Keratinocyte (primary cell): ENCODE data around the gene NTSR1. TPM values are rescaled to one million over a fixed set of nuclear protein-coding genes. Genes with fewer than 3 reads are reported as not detected.

Experiments used
- DNase-seq: peaks from one replicate; pipeline ENCODE4 v3.0.0-alpha.2; 2011; ENCODE audit warnings: low read depth, missing footprints, low spot score
- FAIRE-seq: peaks from 2 replicates; lab custom pipeline; 2011; peaks lifted over from hg19 to GRCh38; lab: Jason Lieb, UNC
- H2AFZ ChIP-seq: 2 replicates; pipeline ENCODE4 v1.6.0; 2012; ENCODE audit warnings: low read length, control low read depth, inconsistent platforms; ENCODE audit not compliant: control insufficient read depth
- H3K27ac ChIP-seq: 2 replicates; pipeline ENCODE4 v1.5.1; 2011; ENCODE audit warnings: low read length; ENCODE audit not compliant: control insufficient read depth, insufficient read depth
- H3K27me3 ChIP-seq: 3 replicates; pipeline ENCODE4 v1.6.0; 2011; ENCODE audit warnings: low read length; ENCODE audit not compliant: control insufficient read depth, insufficient read depth; ENCODE audit errors: extremely low read depth
- H3K36me3 ChIP-seq, 2 experiments: 2 replicates in 1 of 2; 3 replicates in 1 of 2; pipeline ENCODE4 v1.5.1; 2011; ENCODE audit warnings: low read length in 2 of 2, mild to moderate bottlenecking in 1 of 2; ENCODE audit not compliant: control insufficient read depth in 2 of 2, insufficient read depth in 2 of 2; ENCODE audit errors: extremely low read depth in 1 of 2
- H3K4me1 ChIP-seq: 3 replicates; pipeline ENCODE4 v1.5.1; 2011; ENCODE audit warnings: low read length; ENCODE audit not compliant: control insufficient read depth, insufficient read depth; ENCODE audit errors: extremely low read depth
- H3K4me2 ChIP-seq: 3 replicates; pipeline ENCODE4 v1.6.0; 2011; ENCODE audit warnings: low read depth, low read length; ENCODE audit not compliant: control insufficient read depth, insufficient read depth; ENCODE audit errors: extremely low read depth
- H3K4me3 ChIP-seq, 3 experiments: fragments of 200-600 bp in 1 of 3; sonication (generic) in 1 of 3; 2 replicates in 2 of 3; 3 replicates in 1 of 3; pipeline ENCODE4 v1.5.1; 2011 to 2016; ENCODE audit warnings: low read length in 3 of 3, mild to moderate bottlenecking in 3 of 3, control low read depth in 2 of 3, inconsistent platforms in 1 of 3, low read depth in 1 of 3, mixed read lengths in 1 of 3, mixed run types in 1 of 3, moderate library complexity in 1 of 3; ENCODE audit not compliant: control insufficient read depth in 2 of 3, insufficient read depth in 2 of 3; ENCODE audit errors: extremely low read depth in 1 of 3
- H3K79me2 ChIP-seq: 2 replicates; pipeline ENCODE4 v1.6.0; 2012; ENCODE audit warnings: low read length; ENCODE audit not compliant: control insufficient read depth, insufficient read depth
- H3K9ac ChIP-seq: 3 replicates; pipeline ENCODE4 v1.6.0; 2011; ENCODE audit warnings: low read length; ENCODE audit not compliant: control insufficient read depth, insufficient read depth; ENCODE audit errors: extremely low read depth
- H3K9me1 ChIP-seq: 3 replicates; pipeline ENCODE4 v1.6.0; 2011; ENCODE audit warnings: low read length; ENCODE audit not compliant: control insufficient read depth, insufficient read depth; ENCODE audit errors: extremely low read depth
- H3K9me3 ChIP-seq: 2 replicates; pipeline ENCODE4 v1.5.1; 2012; ENCODE audit warnings: low read depth, low read length; ENCODE audit not compliant: control insufficient read depth
- H4K20me1 ChIP-seq: 3 replicates; pipeline ENCODE4 v1.6.0; 2011; ENCODE audit warnings: low read length; ENCODE audit not compliant: control insufficient read depth, insufficient read depth; ENCODE audit errors: extremely low read depth
- EZH2 ChIP-seq: IDR thresholded peaks from one replicate; pipeline ENCODE4 v1.6.1; 2012; ENCODE audit warnings: inconsistent platforms, mild to moderate bottlenecking, low read length, moderate library complexity
- dilution Hi-C: fragments of 300-500 bp; cut with MboI; formaldehyde crosslinking; loops from one replicate; pipeline ENCODE4 v1.7.0; 2020; ENCODE audit warnings: low sequenced_read_pairs; ENCODE audit not compliant: extremely low pct_ligation_motif_present
- polyA plus RNA-seq, 5 experiments: library from polyadenylated mRNA; depleted of rRNA in 3 of 5; stranded (reverse) in 3 of 5; stranded (forward) in 1 of 5; unstranded in 1 of 5; fragments of >200 nt; gene quantifications; 1 replicate in 1 of 5; 2 replicates in 3 of 5; 3 replicates in 1 of 5; pipeline versions ENCODE4 v1.2.1 to v1.2.3, GENCODE V29; 2011 to 2012; ENCODE audit warnings: missing spikeins in 2 of 5, low read depth in 1 of 5, low replicate concordance in 1 of 5
- TF ChIP-seq, protein P1 (sequence below), 3 experiments: IDR thresholded peaks in 1 of 3; conservative IDR thresholded peaks in 1 of 3; optimal IDR thresholded peaks in 1 of 3; 2 replicates in 2 of 3; 3 replicates in 1 of 3; pipeline versions ENCODE3 to v1.5.1; 2011; ENCODE audit warnings: low read length in 3 of 3, mild to moderate bottlenecking in 3 of 3, moderate library complexity in 2 of 3, control low read depth in 1 of 3, inconsistent platforms in 1 of 3; ENCODE audit not compliant: insufficient read depth in 2 of 3; ENCODE audit errors: extremely low read depth in 1 of 3

Gene NTSR1
- polyA plus RNA-seq, 1 donor (not counting 4 experiments of a cell fraction or from before 2014, with no cell fraction given), result 0.55 TPM

DNA sequence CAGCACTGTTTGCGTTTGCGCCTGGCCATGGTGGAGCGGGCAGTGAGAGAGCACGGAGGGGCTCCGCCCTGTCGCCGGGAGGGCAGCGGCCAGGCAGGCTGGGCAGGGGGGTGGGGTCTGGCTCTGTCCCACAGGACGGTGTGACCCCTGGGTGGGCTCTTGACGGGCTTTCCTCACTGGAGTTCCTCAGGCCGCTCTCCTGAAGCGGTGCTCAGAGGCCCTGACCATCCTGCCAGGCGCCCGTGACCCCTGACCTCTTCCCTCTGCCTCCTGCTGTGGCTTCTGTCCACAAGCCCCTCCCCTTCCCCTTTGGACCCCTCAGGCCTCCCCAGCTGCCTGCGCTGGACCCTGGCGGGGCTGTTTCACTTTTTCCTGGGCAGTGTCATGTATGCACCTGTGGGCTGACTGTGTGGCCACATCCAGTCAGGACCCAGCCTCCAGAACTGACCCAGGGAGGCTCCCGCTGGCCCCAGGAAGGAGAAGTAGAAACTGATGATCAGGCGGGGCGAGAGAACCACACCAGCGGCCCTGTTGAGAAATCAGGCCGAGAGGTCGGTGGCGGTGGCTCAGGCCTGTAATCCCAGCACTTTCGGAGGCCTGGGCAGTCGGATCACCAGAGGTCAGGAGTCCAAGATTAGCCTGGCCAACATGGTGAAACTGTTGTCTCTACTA, 97.2 kb downstream of the NTSR1 start:
- Histone ChIP-seq H3K4me1 (peaks cover 12% of the 10 kb centered on the region), H3K27me3 (no peaks in the 10 kb centered on the region), H3K9ac (peak overlapping the region; percentile 78), H3K27ac (peak overlapping the region; percentile 31), H4K20me1 (peaks cover 2% of the 10 kb centered on the region), H2AFZ (no peak overlapping the region), H3K9me1 (no peaks in the 10 kb centered on the region), H3K4me2 (peak overlapping the region; percentile 86), H3K9me3 (no peaks in the 10 kb centered on the region), H3K79me2 (peaks cover 29% of the 10 kb centered on the region), H3K4me3 (peak overlapping the region; percentile 69 to 87 (median 73)), H3K36me3 (peaks cover 18 to 28% of the 10 kb centered on the region in 2 experiments)
- DNase-seq (no peak), FAIRE-seq (no peak)
- dilution Hi-C loops, result no loop called here
- TF ChIP-seq, protein P1, sequence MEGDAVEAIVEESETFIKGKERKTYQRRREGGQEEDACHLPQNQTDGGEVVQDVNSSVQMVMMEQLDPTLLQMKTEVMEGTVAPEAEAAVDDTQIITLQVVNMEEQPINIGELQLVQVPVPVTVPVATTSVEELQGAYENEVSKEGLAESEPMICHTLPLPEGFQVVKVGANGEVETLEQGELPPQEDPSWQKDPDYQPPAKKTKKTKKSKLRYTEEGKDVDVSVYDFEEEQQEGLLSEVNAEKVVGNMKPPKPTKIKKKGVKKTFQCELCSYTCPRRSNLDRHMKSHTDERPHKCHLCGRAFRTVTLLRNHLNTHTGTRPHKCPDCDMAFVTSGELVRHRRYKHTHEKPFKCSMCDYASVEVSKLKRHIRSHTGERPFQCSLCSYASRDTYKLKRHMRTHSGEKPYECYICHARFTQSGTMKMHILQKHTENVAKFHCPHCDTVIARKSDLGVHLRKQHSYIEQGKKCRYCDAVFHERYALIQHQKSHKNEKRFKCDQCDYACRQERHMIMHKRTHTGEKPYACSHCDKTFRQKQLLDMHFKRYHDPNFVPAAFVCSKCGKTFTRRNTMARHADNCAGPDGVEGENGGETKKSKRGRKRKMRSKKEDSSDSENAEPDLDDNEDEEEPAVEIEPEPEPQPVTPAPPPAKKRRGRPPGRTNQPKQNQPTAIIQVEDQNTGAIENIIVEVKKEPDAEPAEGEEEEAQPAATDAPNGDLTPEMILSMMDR (optimal IDR thresholded peaks at IDR 0.05 in 1 of 3, IDR thresholded peaks at IDR 0.05 in 1 of 3, conservative IDR thresholded peaks at IDR 0.05 in 1 of 3; ENCODE audit: extremely low read depth in 1 of 3, insufficient read depth in 2 of 3, low read length in 3 of 3), result no peak
- TF ChIP-seq EZH2, result no peak

DNA sequence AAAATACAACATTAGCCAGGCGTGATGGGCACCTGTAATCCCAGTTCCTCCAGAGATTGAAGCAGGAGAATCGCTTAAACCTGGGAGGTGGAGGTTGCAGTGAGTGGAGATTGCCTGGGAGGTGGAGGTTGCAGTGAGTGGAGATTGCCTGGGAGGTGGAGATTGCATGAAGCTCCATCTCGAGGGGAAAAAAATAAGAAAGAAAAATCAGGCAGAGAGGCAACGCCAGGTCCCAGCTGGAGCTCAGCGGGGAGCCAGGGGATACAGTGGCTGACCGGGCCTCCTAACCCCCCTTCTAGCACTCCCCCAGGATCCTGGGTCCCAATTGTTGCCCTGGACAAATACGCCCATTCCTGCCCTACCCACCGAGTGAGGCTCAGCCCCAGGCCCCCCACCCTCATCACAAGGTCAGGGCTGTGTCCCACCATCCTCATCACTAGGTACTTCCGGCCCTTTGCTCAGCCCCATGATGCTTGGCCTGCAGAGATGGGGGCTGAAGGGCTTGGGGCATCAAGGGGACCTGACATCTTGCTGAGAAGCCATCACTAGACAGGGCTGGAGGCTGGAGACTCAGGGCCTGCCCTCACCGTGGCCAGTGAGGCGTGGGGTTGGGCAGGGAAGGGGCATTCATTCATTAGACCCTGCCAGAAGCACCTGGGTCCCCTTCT, 97.9 kb downstream of the NTSR1 start:
- dilution Hi-C loops, result no loop called here
- H3K9ac ChIP-seq, result peak overlapping the region; percentile 78

More for the DNA sequence above, 97.9 kb downstream of the NTSR1 start:
- Histone ChIP-seq H3K9me1 (no peaks in the 10 kb centered on the region), H3K36me3 (peaks cover 12 to 23% of the 10 kb centered on the region in 2 experiments), H3K4me3 (peak overlapping the region in 2 of 3 experiments; percentile 73 to 87), H3K4me2 (peak overlapping the region; percentile 86), H3K4me1 (peaks cover 12% of the 10 kb centered on the region), H3K9me3 (no peaks in the 10 kb centered on the region), H3K79me2 (peaks cover 29% of the 10 kb centered on the region), H3K27ac (no peak overlapping the region), H4K20me1 (peaks cover 2% of the 10 kb centered on the region), H2AFZ (no peak overlapping the region), H3K27me3 (no peaks in the 10 kb centered on the region)
- no peak for TF ChIP-seq EZH2
- TF ChIP-seq, protein P1 (optimal IDR thresholded peaks at IDR 0.05 in 1 of 3, IDR thresholded peaks at IDR 0.05 in 1 of 3, conservative IDR thresholded peaks at IDR 0.05 in 1 of 3; ENCODE audit: extremely low read depth in 1 of 3, insufficient read depth in 2 of 3, low read length in 3 of 3), result no peak
- FAIRE-seq, result no peak
- no peak for DNase-seq
